ENCODE data around the gene TMEM266. TPM values are rescaled to one million over a fixed set of nuclear protein-coding genes. Genes with fewer than 3 reads are reported as not detected.

Gene TMEM266
- total and polyA plus RNA-seq, 4 experiments from 2014 or later = not detected

- no peak overlapping the region for H3K27ac Mint-ChIP-seq
- H3K27me3 ChIP-seq (ENCODE audit: insufficient read depth, low read length) = no peaks in the 10 kb centered on the region
- H3K4me1 Mint-ChIP-seq = peaks cover 8 to 14% (median 9%) of the 10 kb centered on the region in 4 donors
- no peaks in the 10 kb centered on the region for H3K36me3 ChIP-seq (ENCODE audit: insufficient read depth, low read length)
- intact Hi-C loops (cut with micrococcal nuclease) = loop anchor here (2.0 kb wide), 3 partner anchors 93 to 1351 kb away; no protein-coding TSS in a partner anchor
- H3K9me3 ChIP-seq (ENCODE audit: control insufficient read depth in 1 of 2, low read length in 2 of 2) = no peaks in the 10 kb centered on the region
- H3K4me3 ChIP-seq (ENCODE audit: low read length in 2 of 2) = peak overlapping the region in 1 of 2 donors; percentile 1
- no peak overlapping the region for H3K27ac ChIP-seq (ENCODE audit: low read depth, low read length)
- POLR2A ChIA-PET (ENCODE audit: partially characterized antibody) = no interaction called here
- H3K9me3 Mint-ChIP-seq = peaks cover 0 to 2% (median 0%) of the 10 kb centered on the region in 8 donors
- CTCF ChIA-PET (ENCODE audit: partially characterized antibody) = interaction anchor here (0.7 to 2.3 kb wide), 8 partner anchors 8 to 1352 kb away, joined by 3 to 11 read pairs (median 4); no protein-coding TSS in a partner anchor
- peaks cover 8% of the 10 kb centered on the region for H3K4me1 ChIP-seq (ENCODE audit: insufficient read depth, low read length)
- H3K4me3 Mint-ChIP-seq = peak overlapping the region in 2 of 8 donors; percentile 73 to 74
- no peaks in the 10 kb centered on the region for H3K36me3 Mint-ChIP-seq
- peaks cover 10 to 16% of the 10 kb centered on the region in 2 donors for H3K27me3 Mint-ChIP-seq
- no peak for DNase-seq
Measured at GRCh38 chr15:76191539-76192244, 131.9 kb downstream of the TMEM266 start.

GRCh38 chr15:76192715-76193114 is 132.9 kb downstream of the TMEM266 start:
- intact Hi-C loops (cut with micrococcal nuclease) = no loop called here
- Mint-ChIP-seq H3K27ac (no peak overlapping the region), H3K4me3 (peak overlapping the region in 1 of 8 donors; percentile 15), H3K4me1 (peaks cover 8 to 14% (median 11%) of the 10 kb centered on the region in 4 donors), H3K27me3 (peaks cover 10 to 14% of the 10 kb centered on the region in 2 donors), H3K36me3 (no peaks in the 10 kb centered on the region), H3K9me3 (peaks cover 0 to 2% (median 0%) of the 10 kb centered on the region in 8 donors)
- Histone ChIP-seq H3K27me3 (ENCODE audit: insufficient read depth, low read length) (no peaks in the 10 kb centered on the region), H3K4me1 (ENCODE audit: insufficient read depth, low read length) (peaks cover 8% of the 10 kb centered on the region), H3K9me3 (ENCODE audit: control insufficient read depth in 1 of 2, low read length in 2 of 2) (no peaks in the 10 kb centered on the region), H3K27ac (ENCODE audit: low read depth, low read length) (no peak overlapping the region), H3K36me3 (ENCODE audit: insufficient read depth, low read length) (no peaks in the 10 kb centered on the region), H3K4me3 (ENCODE audit: low read length in 2 of 2) (no peak overlapping the region)
- ChIA-PET POLR2A (ENCODE audit: partially characterized antibody) (no interaction called here), CTCF (ENCODE audit: partially characterized antibody) (interaction anchor here (1.3 kb wide), 1 partner anchor 9 kb away, joined by 5 read pairs; no protein-coding TSS in a partner anchor)
- DNase-seq = no peak

GRCh38 chr15:76193934-76194333 is 134.1 kb downstream of the TMEM266 start:
- H3K4me3 Mint-ChIP-seq = no peak overlapping the region
- Histone ChIP-seq H3K4me3 (ENCODE audit: low read length in 2 of 2) (no peak overlapping the region), H3K27ac (ENCODE audit: low read depth, low read length) (no peak overlapping the region), H3K4me1 (ENCODE audit: insufficient read depth, low read length) (peaks cover 8% of the 10 kb centered on the region), H3K36me3 (ENCODE audit: insufficient read depth, low read length) (no peaks in the 10 kb centered on the region), H3K9me3 (ENCODE audit: control insufficient read depth in 1 of 2, low read length in 2 of 2) (no peaks in the 10 kb centered on the region), H3K27me3 (ENCODE audit: insufficient read depth, low read length) (no peaks in the 10 kb centered on the region)
- intact Hi-C loops (cut with micrococcal nuclease) = no loop called here
- H3K36me3 Mint-ChIP-seq = no peaks in the 10 kb centered on the region
- no peak overlapping the region for H3K27ac Mint-ChIP-seq
- DNase-seq = no peak
- peaks cover 8 to 17% (median 12%) of the 10 kb centered on the region in 4 donors for H3K4me1 Mint-ChIP-seq
- CTCF ChIA-PET (ENCODE audit: partially characterized antibody) = no interaction called here
- H3K27me3 Mint-ChIP-seq = peaks cover 8% of the 10 kb centered on the region in 2 donors
- POLR2A ChIA-PET (ENCODE audit: partially characterized antibody) = no interaction called here
- H3K9me3 Mint-ChIP-seq = peaks cover 0 to 2% (median 0%) of the 10 kb centered on the region in 8 donors

GRCh38 chr15:76195506-76196268 is 135.9 kb downstream of the TMEM266 start:
- ChIA-PET CTCF (ENCODE audit: partially characterized antibody) (no interaction called here), POLR2A (ENCODE audit: partially characterized antibody) (no interaction called here)
- no peak overlapping the region for H3K4me3 ChIP-seq (ENCODE audit: low read length in 2 of 2)
- peaks cover 4% of the 10 kb centered on the region for H3K4me1 ChIP-seq (ENCODE audit: insufficient read depth, low read length)
- no peaks in the 10 kb centered on the region for H3K9me3 ChIP-seq (ENCODE audit: control insufficient read depth in 1 of 2, low read length in 2 of 2)
- no peak overlapping the region for H3K27ac ChIP-seq (ENCODE audit: low read depth, low read length)
- no peak overlapping the region for H3K4me3 Mint-ChIP-seq
- no peaks in the 10 kb centered on the region for H3K36me3 ChIP-seq (ENCODE audit: insufficient read depth, low read length)
- H3K27me3 Mint-ChIP-seq = peaks cover 1 to 3% of the 10 kb centered on the region in 2 donors
- intact Hi-C loops (cut with micrococcal nuclease) = no loop called here
- H3K27ac Mint-ChIP-seq = no peak overlapping the region
- H3K9me3 Mint-ChIP-seq = peaks cover 0 to 2% (median 0%) of the 10 kb centered on the region in 8 donors
- no peaks in the 10 kb centered on the region for H3K27me3 ChIP-seq (ENCODE audit: insufficient read depth, low read length)
- DNase-seq = no peak
- H3K36me3 Mint-ChIP-seq = no peaks in the 10 kb centered on the region
- peaks cover 5 to 12% (median 9%) of the 10 kb centered on the region in 4 donors for H3K4me1 Mint-ChIP-seq

GRCh38 chr15:76196269-76197231 is 136.8 kb downstream of the TMEM266 start:
- ChIA-PET POLR2A (ENCODE audit: partially characterized antibody) (no interaction called here), CTCF (ENCODE audit: partially characterized antibody) (no interaction called here)
- H3K36me3 ChIP-seq (ENCODE audit: insufficient read depth, low read length) = no peaks in the 10 kb centered on the region
- H3K36me3 Mint-ChIP-seq = no peaks in the 10 kb centered on the region
- no peaks in the 10 kb centered on the region for H3K4me1 ChIP-seq (ENCODE audit: insufficient read depth, low read length)
- no peak overlapping the region for H3K4me3 ChIP-seq (ENCODE audit: low read length in 2 of 2)
- DNase-seq = no peak
- intact Hi-C loops (cut with micrococcal nuclease) = no loop called here
- H3K9me3 ChIP-seq (ENCODE audit: control insufficient read depth in 1 of 2, low read length in 2 of 2) = no peaks in the 10 kb centered on the region
- H3K4me1 Mint-ChIP-seq = peaks cover 0 to 7% (median 3%) of the 10 kb centered on the region in 4 donors
- H3K9me3 Mint-ChIP-seq = peaks cover 0 to 2% (median 0%) of the 10 kb centered on the region in 8 donors
- no peak overlapping the region for H3K27ac Mint-ChIP-seq
- no peak overlapping the region for H3K27ac ChIP-seq (ENCODE audit: low read depth, low read length)
- no peak overlapping the region for H3K4me3 Mint-ChIP-seq
- H3K27me3 ChIP-seq (ENCODE audit: insufficient read depth, low read length) = no peaks in the 10 kb centered on the region
- peaks cover 1 to 2% of the 10 kb centered on the region in 2 donors for H3K27me3 Mint-ChIP-seq

GRCh38 chr15:76197703-76198455 is 138.1 kb downstream of the TMEM266 start:
- no peak for DNase-seq
- CTCF ChIA-PET (ENCODE audit: partially characterized antibody) = no interaction called here
- intact Hi-C loops (cut with micrococcal nuclease) = no loop called here
- H3K9me3 Mint-ChIP-seq = peaks cover 0 to 4% (median 0%) of the 10 kb centered on the region in 8 donors
- no peaks in the 10 kb centered on the region for H3K27me3 ChIP-seq (ENCODE audit: insufficient read depth, low read length)
- peaks cover 0 to 7% (median 3%) of the 10 kb centered on the region in 4 donors for H3K4me1 Mint-ChIP-seq
- no peaks in the 10 kb centered on the region for H3K36me3 ChIP-seq (ENCODE audit: insufficient read depth, low read length)
- no peaks in the 10 kb centered on the region for H3K4me1 ChIP-seq (ENCODE audit: insufficient read depth, low read length)
- H3K27ac ChIP-seq (ENCODE audit: low read depth, low read length) = no peak overlapping the region
- H3K27me3 Mint-ChIP-seq = peaks cover 0 to 2% of the 10 kb centered on the region in 2 donors
- no peak overlapping the region for H3K4me3 ChIP-seq (ENCODE audit: low read length in 2 of 2)
- no peaks in the 10 kb centered on the region for H3K9me3 ChIP-seq (ENCODE audit: control insufficient read depth in 1 of 2, low read length in 2 of 2)
- no peak overlapping the region for H3K4me3 Mint-ChIP-seq
- H3K36me3 Mint-ChIP-seq = peaks cover 0 to 1% of the 10 kb centered on the region in 2 donors
- no peak overlapping the region for H3K27ac Mint-ChIP-seq
- POLR2A ChIA-PET (ENCODE audit: partially characterized antibody) = no interaction called here
